ENCODE measurements around the gene P2RX7. TPM values are rescaled to one million over a fixed set of nuclear protein-coding genes. Genes with fewer than 3 reads are reported as not detected.

The P2RX7 gene
- total and polyA plus RNA-seq, 2 donors (not counting 1 experiment from before 2014, with no cell fraction given): 1.9 to 17.2 TPM

DNA sequence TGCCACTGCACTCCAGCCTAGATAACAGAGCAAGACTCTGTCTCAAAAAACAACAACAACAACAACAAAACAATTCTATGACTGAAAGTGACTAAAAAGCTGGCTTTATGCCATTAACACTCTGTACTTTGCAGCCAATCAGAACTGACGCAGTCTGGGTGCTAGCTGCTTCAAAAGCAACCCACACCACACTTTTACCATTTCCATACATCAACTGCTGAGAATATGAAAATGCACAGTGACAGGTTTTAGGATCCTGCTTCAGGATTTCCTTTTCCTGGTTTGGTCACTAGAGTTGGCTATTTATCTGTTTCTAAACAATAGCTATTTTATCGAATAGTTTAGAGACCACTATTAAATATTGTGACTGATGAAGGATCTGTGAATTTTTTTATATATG, 54.1 kb downstream of the P2RX7 start:
- Histone ChIP-seq H3K27ac (ENCODE audit: insufficient read depth, low read length) (no peak overlapping the region), H3K27me3 (ENCODE audit: control insufficient read depth, insufficient read depth, low read length) (no peaks in the 10 kb centered on the region), H3K79me2 (ENCODE audit: control insufficient read depth, insufficient read depth, low read length) (no peaks in the 10 kb centered on the region), H3K4me3 (replicated peaks in 1 of 4; ENCODE audit: control extremely low read depth in 1 of 4, insufficient read depth in 1 of 4, low read depth in 3 of 4, low read length in 4 of 4) (no peak overlapping the region), H3K4me2 (ENCODE audit: extremely low read depth, insufficient read depth, low read length) (no peak overlapping the region), H3K9me3 (ENCODE audit: control insufficient read depth, insufficient read depth, low read depth, low read length) (no peaks in the 10 kb centered on the region), H4K20me1 (ENCODE audit: control insufficient read depth, extremely low read depth, insufficient read depth, low read length) (no peaks in the 10 kb centered on the region), H3K36me3 (ENCODE audit: control insufficient read depth, insufficient read depth, low read length) (no peaks in the 10 kb centered on the region), H3K9ac (ENCODE audit: insufficient read depth, low read length) (no peak overlapping the region), H3K4me1 (ENCODE audit: control insufficient read depth, extremely low read depth, insufficient read depth, low read length) (peaks cover 17% of the 10 kb centered on the region), H2AFZ (ENCODE audit: low read length) (no peak overlapping the region)
- TF ChIP-seq, protein P1, sequence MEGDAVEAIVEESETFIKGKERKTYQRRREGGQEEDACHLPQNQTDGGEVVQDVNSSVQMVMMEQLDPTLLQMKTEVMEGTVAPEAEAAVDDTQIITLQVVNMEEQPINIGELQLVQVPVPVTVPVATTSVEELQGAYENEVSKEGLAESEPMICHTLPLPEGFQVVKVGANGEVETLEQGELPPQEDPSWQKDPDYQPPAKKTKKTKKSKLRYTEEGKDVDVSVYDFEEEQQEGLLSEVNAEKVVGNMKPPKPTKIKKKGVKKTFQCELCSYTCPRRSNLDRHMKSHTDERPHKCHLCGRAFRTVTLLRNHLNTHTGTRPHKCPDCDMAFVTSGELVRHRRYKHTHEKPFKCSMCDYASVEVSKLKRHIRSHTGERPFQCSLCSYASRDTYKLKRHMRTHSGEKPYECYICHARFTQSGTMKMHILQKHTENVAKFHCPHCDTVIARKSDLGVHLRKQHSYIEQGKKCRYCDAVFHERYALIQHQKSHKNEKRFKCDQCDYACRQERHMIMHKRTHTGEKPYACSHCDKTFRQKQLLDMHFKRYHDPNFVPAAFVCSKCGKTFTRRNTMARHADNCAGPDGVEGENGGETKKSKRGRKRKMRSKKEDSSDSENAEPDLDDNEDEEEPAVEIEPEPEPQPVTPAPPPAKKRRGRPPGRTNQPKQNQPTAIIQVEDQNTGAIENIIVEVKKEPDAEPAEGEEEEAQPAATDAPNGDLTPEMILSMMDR (conservative IDR thresholded peaks at IDR 0.05 in 1 of 2, IDR thresholded peaks at IDR 0.05 in 1 of 2; ENCODE audit: low read depth in 1 of 2, low read length in 2 of 2): no peak
- no peak for TF ChIP-seq EZH2 (IDR thresholded peaks at IDR 0.05; ENCODE audit: low read length, missing control alignments)
- no peak for DNase-seq (ENCODE audit: low read depth in 2 of 2)

DNA sequence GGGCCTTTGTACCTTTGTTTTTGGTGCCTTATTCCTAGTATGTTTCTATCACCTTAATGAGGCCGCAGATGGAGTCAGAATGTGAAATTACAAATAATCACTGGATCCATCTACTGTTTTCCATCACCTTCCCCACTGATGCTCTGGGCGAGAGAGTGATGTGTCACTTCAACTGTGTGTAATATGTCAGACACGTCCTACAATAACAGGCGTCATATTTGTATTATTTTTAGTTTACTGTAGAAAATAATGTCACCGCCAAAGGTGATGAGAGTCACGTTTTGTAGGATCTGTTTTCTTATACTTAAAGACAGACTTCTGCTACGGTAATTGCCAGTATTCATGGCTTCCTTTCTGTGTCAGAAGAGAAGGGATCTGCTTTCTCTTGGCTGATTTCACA, 54.8 kb downstream of the P2RX7 start:
- H3K79me2 ChIP-seq (ENCODE audit: control insufficient read depth, insufficient read depth, low read length): no peaks in the 10 kb centered on the region
- no peak overlapping the region for H3K27ac ChIP-seq (ENCODE audit: insufficient read depth, low read length)
- H4K20me1 ChIP-seq (ENCODE audit: control insufficient read depth, extremely low read depth, insufficient read depth, low read length): no peaks in the 10 kb centered on the region
- H3K9ac ChIP-seq (ENCODE audit: insufficient read depth, low read length): no peak overlapping the region
- no peak for TF ChIP-seq EZH2 (IDR thresholded peaks at IDR 0.05; ENCODE audit: low read length, missing control alignments)
- TF ChIP-seq, protein P1 (conservative IDR thresholded peaks at IDR 0.05 in 1 of 2, IDR thresholded peaks at IDR 0.05 in 1 of 2; ENCODE audit: low read depth in 1 of 2, low read length in 2 of 2): no peak
- no peak overlapping the region for H3K4me2 ChIP-seq (ENCODE audit: extremely low read depth, insufficient read depth, low read length)
- no peaks in the 10 kb centered on the region for H3K9me3 ChIP-seq (ENCODE audit: control insufficient read depth, insufficient read depth, low read depth, low read length)
- peaks cover 18% of the 10 kb centered on the region for H3K4me1 ChIP-seq (ENCODE audit: control insufficient read depth, extremely low read depth, insufficient read depth, low read length)
- H3K4me3 ChIP-seq (replicated peaks in 1 of 4; ENCODE audit: control extremely low read depth in 1 of 4, insufficient read depth in 1 of 4, low read depth in 3 of 4, low read length in 4 of 4): no peak overlapping the region
- H3K36me3 ChIP-seq (ENCODE audit: control insufficient read depth, insufficient read depth, low read length): no peaks in the 10 kb centered on the region
- no peak for DNase-seq (ENCODE audit: low read depth in 2 of 2)
- H2AFZ ChIP-seq (ENCODE audit: low read length): no peak overlapping the region
- no peaks in the 10 kb centered on the region for H3K27me3 ChIP-seq (ENCODE audit: control insufficient read depth, insufficient read depth, low read length)

DNA sequence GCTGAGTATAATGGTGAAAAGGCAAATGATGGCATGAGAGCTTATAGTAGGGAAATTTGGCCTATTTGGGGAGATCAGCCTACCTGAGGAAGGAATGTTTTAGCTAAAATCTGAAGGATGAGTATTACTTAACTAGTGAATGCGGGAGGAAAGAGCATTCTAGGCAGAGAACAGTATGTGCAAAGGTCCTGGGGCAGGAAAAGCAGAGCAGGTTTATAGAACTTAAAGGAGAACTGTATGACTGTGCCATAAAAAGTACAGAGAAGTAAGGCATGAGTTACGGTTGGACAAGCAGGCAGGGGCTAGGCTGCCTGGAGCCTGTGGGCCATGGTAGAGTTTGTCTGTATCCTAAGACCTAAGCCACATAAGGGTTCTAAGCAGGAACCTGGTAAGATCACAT, 55.6 kb downstream of the P2RX7 start:
- H3K9me3 ChIP-seq (ENCODE audit: control insufficient read depth, insufficient read depth, low read depth, low read length): no peaks in the 10 kb centered on the region
- H3K79me2 ChIP-seq (ENCODE audit: control insufficient read depth, insufficient read depth, low read length): no peaks in the 10 kb centered on the region
- no peak for DNase-seq (ENCODE audit: low read depth in 2 of 2)
- no peak overlapping the region for H3K4me3 ChIP-seq (replicated peaks in 1 of 4; ENCODE audit: control extremely low read depth in 1 of 4, insufficient read depth in 1 of 4, low read depth in 3 of 4, low read length in 4 of 4)
- H2AFZ ChIP-seq (ENCODE audit: low read length): no peak overlapping the region
- H3K27ac ChIP-seq (ENCODE audit: insufficient read depth, low read length): no peak overlapping the region
- H3K27me3 ChIP-seq (ENCODE audit: control insufficient read depth, insufficient read depth, low read length): no peaks in the 10 kb centered on the region
- no peaks in the 10 kb centered on the region for H3K36me3 ChIP-seq (ENCODE audit: control insufficient read depth, insufficient read depth, low read length)
- no peak overlapping the region for H3K9ac ChIP-seq (ENCODE audit: insufficient read depth, low read length)
- H3K4me2 ChIP-seq (ENCODE audit: extremely low read depth, insufficient read depth, low read length): no peak overlapping the region
- no peaks in the 10 kb centered on the region for H4K20me1 ChIP-seq (ENCODE audit: control insufficient read depth, extremely low read depth, insufficient read depth, low read length)
- peaks cover 18% of the 10 kb centered on the region for H3K4me1 ChIP-seq (ENCODE audit: control insufficient read depth, extremely low read depth, insufficient read depth, low read length)
- TF ChIP-seq EZH2 (IDR thresholded peaks at IDR 0.05; ENCODE audit: low read length, missing control alignments): no peak
- TF ChIP-seq, protein P1 (conservative IDR thresholded peaks at IDR 0.05 in 1 of 2, IDR thresholded peaks at IDR 0.05 in 1 of 2; ENCODE audit: low read depth in 1 of 2, low read length in 2 of 2): no peak
